Astrocyte (in vitro differentiated cells and primary cell): ENCODE results near the gene KCNN2. TPM values are rescaled to one million over a fixed set of nuclear protein-coding genes. Genes with fewer than 3 reads are reported as not detected.

Experiments used
- DNase-seq: peaks from one replicate; pipeline ENCODE4 v3.0.0-alpha.2; 2010; ENCODE audit warnings: low read depth
- FAIRE-seq: peaks from 2 replicates; lab custom pipeline; 2011; peaks lifted over from hg19 to GRCh38; lab: Jason Lieb, UNC
- H2AFZ ChIP-seq: 2 replicates; pipeline ENCODE4 v1.6.0; 2012; ENCODE audit warnings: low read depth, low read length, inconsistent platforms
- H3K27ac ChIP-seq: 2 replicates; pipeline ENCODE4 v1.5.1; 2011; ENCODE audit warnings: low read depth, low read length, inconsistent platforms
- H3K27me3 ChIP-seq: 2 replicates; pipeline ENCODE4 v1.6.0; 2011; ENCODE audit warnings: low read length, inconsistent platforms; ENCODE audit not compliant: insufficient read depth
- H3K36me3 ChIP-seq: 2 replicates; pipeline ENCODE4 v1.5.1; 2011; ENCODE audit warnings: low read length, inconsistent platforms; ENCODE audit not compliant: insufficient read depth
- H3K4me1 ChIP-seq: 2 replicates; pipeline ENCODE4 v1.5.1; 2011; ENCODE audit warnings: low read length, inconsistent platforms; ENCODE audit not compliant: insufficient read depth
- H3K4me2 ChIP-seq: 2 replicates; pipeline ENCODE4 v1.6.0; 2012; ENCODE audit warnings: low read length, inconsistent platforms
- H3K4me3 ChIP-seq: 2 replicates; pipeline ENCODE4 v1.5.1; 2011; ENCODE audit warnings: low read depth, mild to moderate bottlenecking, low read length, inconsistent platforms; ENCODE audit not compliant: insufficient read depth
- H3K79me2 ChIP-seq: 2 replicates; pipeline ENCODE4 v1.6.0; 2012; ENCODE audit warnings: mild to moderate bottlenecking, low read length, inconsistent platforms; ENCODE audit not compliant: insufficient read depth
- H3K9ac ChIP-seq: 2 replicates; pipeline ENCODE4 v1.6.0; 2012; ENCODE audit warnings: mild to moderate bottlenecking, low read length, inconsistent platforms
- H3K9me3 ChIP-seq: 2 replicates; pipeline ENCODE4 v1.5.1; 2012; ENCODE audit warnings: low read depth, mild to moderate bottlenecking, low read length, inconsistent platforms; ENCODE audit not compliant: insufficient read depth
- H4K20me1 ChIP-seq: 2 replicates; pipeline ENCODE4 v1.6.0; 2012; ENCODE audit warnings: low read length, inconsistent platforms; ENCODE audit not compliant: insufficient read depth
- H3K27ac Mint-ChIP-seq: one replicate; pipeline ENCODE4 v1.8.0; 2021; ENCODE audit warnings: mild to moderate bottlenecking, mixed read lengths; ENCODE audit not compliant: unreplicated experiment
- H3K27me3 Mint-ChIP-seq: one replicate; pipeline ENCODE4 v1.8.0; 2021; ENCODE audit warnings: low read depth, mixed read lengths; ENCODE audit not compliant: unreplicated experiment
- H3K36me3 Mint-ChIP-seq: one replicate; pipeline ENCODE4 v1.8.0; 2021; ENCODE audit warnings: low read depth, mixed read lengths; ENCODE audit not compliant: unreplicated experiment
- H3K4me1 Mint-ChIP-seq: one replicate; pipeline ENCODE4 v1.8.0; 2021; ENCODE audit warnings: low read depth, mixed read lengths; ENCODE audit not compliant: unreplicated experiment
- H3K4me3 Mint-ChIP-seq: one replicate; pipeline ENCODE4 v1.8.0; 2021; ENCODE audit warnings: mild to moderate bottlenecking, moderate library complexity, mixed read lengths; ENCODE audit not compliant: unreplicated experiment
- H3K9me3 Mint-ChIP-seq: one replicate; pipeline ENCODE4 v1.8.0; 2021; ENCODE audit warnings: mild to moderate bottlenecking, mixed read lengths; ENCODE audit not compliant: unreplicated experiment
- CTCF ChIP-seq: IDR thresholded peaks from 2 replicates; pipeline ENCODE4 v1.5.1; 2011; ENCODE audit warnings: low read depth, mild to moderate bottlenecking, inconsistent platforms, low read length, moderate library complexity; ENCODE audit not compliant: insufficient read depth
- EZH2 ChIP-seq: IDR thresholded peaks from 2 replicates; pipeline ENCODE4 v1.6.1; 2012; ENCODE audit warnings: mild to moderate bottlenecking, low read length, inconsistent platforms; ENCODE audit not compliant: insufficient read depth
- total RNA-seq: library from RNA; stranded (reverse); gene quantifications from 2 replicates; pipeline ENCODE4 v1.2.1, GENCODE V29; 2021

Gene KCNN2
- total RNA-seq, 1 donor from 2014 or later, result 0.32 TPM

GRCh38 chr5:114438471-114438870, 76.6 kb downstream of the KCNN2 start:
- no peak overlapping the region for H2AFZ ChIP-seq
- H3K4me1 Mint-ChIP-seq, result peaks cover 10% of the 10 kb centered on the region
- H3K4me3 Mint-ChIP-seq, result no peak overlapping the region
- no peaks in the 10 kb centered on the region for H3K36me3 ChIP-seq
- H3K9me3 ChIP-seq, result no peaks in the 10 kb centered on the region
- no peak overlapping the region for H3K4me3 ChIP-seq
- peaks cover 1% of the 10 kb centered on the region for H3K9me3 Mint-ChIP-seq
- H3K79me2 ChIP-seq, result no peaks in the 10 kb centered on the region
- H3K27ac ChIP-seq, result no peak overlapping the region
- TF ChIP-seq CTCF (no peak), EZH2 (no peak)
- H3K27ac Mint-ChIP-seq, result peak overlapping the region; percentile 37
- H3K27me3 ChIP-seq, result no peaks in the 10 kb centered on the region
- FAIRE-seq (no peak), DNase-seq (no peak)
- no peaks in the 10 kb centered on the region for H3K4me1 ChIP-seq
- no peak overlapping the region for H3K9ac ChIP-seq
- no peaks in the 10 kb centered on the region for H3K36me3 Mint-ChIP-seq
- H3K4me2 ChIP-seq, result no peak overlapping the region
- H3K27me3 Mint-ChIP-seq, result no peaks in the 10 kb centered on the region
- no peaks in the 10 kb centered on the region for H4K20me1 ChIP-seq

- Mint-ChIP-seq H3K27ac (no peak overlapping the region), H3K4me3 (no peak overlapping the region), H3K36me3 (no peaks in the 10 kb centered on the region), H3K9me3 (no peaks in the 10 kb centered on the region), H3K4me1 (no peaks in the 10 kb centered on the region), H3K27me3 (peaks cover 3% of the 10 kb centered on the region)
- DNase-seq, result no peak
- H3K4me1 ChIP-seq, result no peaks in the 10 kb centered on the region
- no peak overlapping the region for H3K27ac ChIP-seq
- no peak overlapping the region for H3K9ac ChIP-seq
- H2AFZ ChIP-seq, result no peak overlapping the region
- peak; percentile 25 for TF ChIP-seq CTCF
- TF ChIP-seq EZH2, result no peak
- H3K36me3 ChIP-seq, result no peaks in the 10 kb centered on the region
- no peak for FAIRE-seq
- no peaks in the 10 kb centered on the region for H4K20me1 ChIP-seq
- peaks cover 2% of the 10 kb centered on the region for H3K27me3 ChIP-seq
- H3K4me2 ChIP-seq, result no peak overlapping the region
- no peak overlapping the region for H3K4me3 ChIP-seq
- no peaks in the 10 kb centered on the region for H3K79me2 ChIP-seq
- no peaks in the 10 kb centered on the region for H3K9me3 ChIP-seq
Observed at GRCh38 chr5:114447084-114447773, 85.4 kb downstream of the KCNN2 start.

GRCh38 chr5:114448481-114448880, 86.6 kb downstream of the KCNN2 start:
- H3K9me3 Mint-ChIP-seq, result no peaks in the 10 kb centered on the region
- Histone ChIP-seq H3K4me2 (no peak overlapping the region), H3K27me3 (peaks cover 2% of the 10 kb centered on the region), H3K27ac (no peak overlapping the region), H4K20me1 (no peaks in the 10 kb centered on the region), H3K9me3 (no peaks in the 10 kb centered on the region), H3K36me3 (no peaks in the 10 kb centered on the region), H3K4me1 (no peaks in the 10 kb centered on the region), H3K79me2 (no peaks in the 10 kb centered on the region), H3K9ac (no peak overlapping the region), H3K4me3 (no peak overlapping the region), H2AFZ (no peak overlapping the region)
- no peak overlapping the region for H3K4me3 Mint-ChIP-seq
- peaks cover 3% of the 10 kb centered on the region for H3K27me3 Mint-ChIP-seq
- DNase-seq, result no peak
- FAIRE-seq, result no peak
- no peaks in the 10 kb centered on the region for H3K4me1 Mint-ChIP-seq
- TF ChIP-seq CTCF, result no peak
- TF ChIP-seq EZH2, result no peak
- H3K36me3 Mint-ChIP-seq, result no peaks in the 10 kb centered on the region
- H3K27ac Mint-ChIP-seq, result no peak overlapping the region
